RWPE1 (cell line): ENCODE data around the gene ATXN7.

ENCODE experiments used
- CTCF ChIA-PET: fragments of 350-600 bp; sonication (Branson Sonifier 250); formaldehyde crosslinking; extraction: SDS; loops from one replicate; lab custom pipeline; 2021; lab: Yijun Ruan, JAX
- POLR2A ChIA-PET: fragments of 400-600 bp; formaldehyde crosslinking; extraction: SDS; loops from one replicate; lab custom pipeline; 2020; ENCODE audit warnings: antibody characterized with exemption; ENCODE audit not compliant: low non-redundant PET; lab: Yijun Ruan, JAX
- DNase-seq: peaks from one replicate; pipeline ENCODE4 v3.0.0; 2012; ENCODE audit warnings: low spot score
- H3K27ac ChIP-seq: fragments of 450-650 bp; 2 replicates; pipeline ENCODE4 v1.5.1; 2017
- CTCF ChIP-seq: fragments of 450-650 bp; conservative IDR thresholded peaks from 2 replicates; pipeline ENCODE4 v1.5.1; 2017; ENCODE audit warnings: low read depth, mild to moderate bottlenecking

Gene ATXN7

GRCh38 chr3:63895422-63896189, 31.9 kb downstream of the ATXN7 start:
- ChIA-PET CTCF (interaction anchor here (0.6 to 0.8 kb wide), 2 partner anchors 22 to 572 kb away, joined by 4 to 5 read pairs; no protein-coding TSS in a partner anchor), POLR2A (no interaction called here)
- H3K27ac ChIP-seq: no peak overlapping the region
- no peak for DNase-seq
- no peak for TF ChIP-seq CTCF

- TF ChIP-seq CTCF: no peak
- ChIA-PET POLR2A (no interaction called here), CTCF (interaction anchor here (0.6 to 0.8 kb wide), 2 partner anchors 23 to 573 kb away, joined by 4 to 5 read pairs; no protein-coding TSS in a partner anchor)
- H3K27ac ChIP-seq: no peak overlapping the region
- DNase-seq: no peak
Observed at GRCh38 chr3:63896332-63897030, 32.8 kb downstream of the ATXN7 start.

- no peak for DNase-seq
- ChIA-PET POLR2A (no interaction called here), CTCF (interaction anchor here (0.6 kb wide), 1 partner anchor 30 kb away, joined by 3 read pairs; no protein-coding TSS in a partner anchor)
- no peak overlapping the region for H3K27ac ChIP-seq
- no peak for TF ChIP-seq CTCF
Observed at GRCh38 chr3:63900010-63900409, 36.3 kb downstream of the ATXN7 start.

DNA sequence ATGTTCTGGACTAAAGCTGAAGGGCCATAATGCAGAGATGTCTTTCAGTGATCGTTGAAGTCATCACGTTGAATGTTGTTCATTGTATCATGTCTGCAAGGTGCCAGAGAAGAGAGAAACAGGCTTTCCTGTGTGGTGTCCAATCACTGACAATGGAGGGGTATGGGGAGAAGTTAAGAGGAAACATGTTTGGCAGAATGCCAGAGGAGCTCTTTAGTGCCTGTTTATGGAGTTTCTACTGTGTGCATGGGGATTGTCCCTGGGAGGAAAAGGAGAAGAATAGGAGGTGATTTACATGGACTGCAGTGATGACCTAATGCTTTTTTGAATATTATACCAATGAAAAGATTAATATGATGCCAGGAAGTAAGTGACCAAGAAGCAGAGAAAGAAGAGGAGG, 36.8 kb downstream of the ATXN7 start:
- CTCF ChIA-PET: no interaction called here
- no peak for DNase-seq
- POLR2A ChIA-PET: no interaction called here

GRCh38 chr3:63905731-63906620, 42.3 kb downstream of the ATXN7 start:
- TF ChIP-seq CTCF: no peak
- no peak overlapping the region for H3K27ac ChIP-seq
- no peak for DNase-seq
- POLR2A ChIA-PET: no interaction called here
- CTCF ChIA-PET: no interaction called here

More for the DNA sequence above, 36.8 kb downstream of the ATXN7 start:
- H3K27ac ChIP-seq: no peak overlapping the region
- TF ChIP-seq CTCF: no peak
